Right cardiac atrium (tissue), 5 donors: ENCODE results near the gene HEBP1. TPM values are rescaled to one million over a fixed set of nuclear protein-coding genes. Genes with fewer than 3 reads are reported as not detected.
A peak's percentile ranks its signal among the peaks of the same experiment; 100 is the strongest.

ENCODE experiments used
- ATAC-seq, 2 donors: fragments of 200-7000 bp; cut with Tn5 transposase; one replicate each; pipeline versions ENCODE4 v1.8.0 to v1.9.1; 2020; ENCODE audit warnings: moderate library complexity in 2 of 2, mild to moderate bottlenecking in 1 of 2
- DNase-seq, 3 donors: peaks; one replicate each; pipeline ENCODE4 v3.0.0-alpha.2; 2020
- H3K27ac ChIP-seq: one replicate; pipeline ENCODE4 v1.5.1; 2013; ENCODE audit warnings: mild to moderate bottlenecking, low read length, control low read depth, moderate library complexity
- H3K27me3 ChIP-seq: one replicate; pipeline ENCODE4 v1.6.1; 2013; ENCODE audit not compliant: control insufficient read depth, insufficient read depth
- H3K4me1 ChIP-seq: one replicate; pipeline ENCODE4 v1.6.1; 2013; ENCODE audit warnings: low read length; ENCODE audit not compliant: control insufficient read depth, insufficient read depth
- H3K4me3 ChIP-seq: one replicate; pipeline ENCODE4 v1.5.1; 2013; ENCODE audit warnings: low read length, control low read depth
- H3K9me3 ChIP-seq: one replicate; pipeline ENCODE4 v1.6.1; 2013; ENCODE audit warnings: low read length; ENCODE audit not compliant: control insufficient read depth
- WGBS: extraction: QIAGEN DNeasy Blood & Tissue Kit; methylation state at CpG from one replicate; pipeline ENCODE4 v1.1.7; 2013; 5-methylcytosine and 5-hydroxymethylcytosine counted together
- intact Hi-C, 4 donors: fragments of 100-400 bp; cut with DNase I; formaldehyde crosslinking; loops; one replicate each; pipeline versions ENCODE4 v1.11.0 to v1.14.0; 2022 to 2023
- long read RNA-seq, 4 donors: library from polyadenylated mRNA; unstranded; transcript quantifications; one replicate each; pipeline ENCODE4 v2.0.0, GENCODE V29; 2020 to 2021
- polyA plus RNA-seq: library from polyadenylated mRNA; stranded (reverse); fragments of 200-250 nt; gene quantifications from one replicate; pipeline ENCODE4 v1.2.3, GENCODE V29; 2013
- total RNA-seq, 4 donors: library from RNA; stranded (reverse); fragmentation: NEBNext Ultra II Directional; extraction: Animal tissue kit (Norgen Biotek cat#: 25700); gene quantifications; one replicate each; pipeline ENCODE4 v1.2.1, GENCODE V29; 2021
- donor health status: healthy with polysubstance abuse.
- donor health status: DM: no; HTN: yes; CAD: no.
- donor health status: DM: no; HTN: no; CAD: no.
- donor health status: DM: no; HTN: yes; CAD: no; lungs with severe emphysema.
- donor health status: DM: yes; HTN: yes; CAD: no.

HEBP1 gene
- total RNA-seq = 10 to 100 TPM; 54.4 to 81.0 (median 70.2) TPM
- polyA plus RNA-seq = 65.7 TPM
- long read RNA-seq, donor 1, transcript HEBP1-201 (4 exons, 1,173 nt) = major isoform, 70 of 81 reads
- long read RNA-seq, donor 1, partial matches to known transcripts = 5 of 81 reads
- long read RNA-seq, donor 1, other reads (novel, unspliced or antisense) = 4 of 81 reads
- long read RNA-seq, donor 2, transcript HEBP1-201 (4 exons, 1,173 nt) = major isoform, 52 of 54 reads
- long read RNA-seq, donor 2, partial matches to known transcripts = 0 of 54 reads
- long read RNA-seq, donor 2, other reads (novel, unspliced or antisense) = 0 of 54 reads
- long read RNA-seq, donor 3, transcript HEBP1-201 (4 exons, 1,173 nt) = major isoform, 82 of 93 reads
- long read RNA-seq, donor 3, partial matches to known transcripts = 1 of 93 reads
- long read RNA-seq, donor 3, other reads (novel, unspliced or antisense) = 5 of 93 reads
- long read RNA-seq, donor 4, transcript HEBP1-201 (4 exons, 1,173 nt) = major isoform, 46 of 50 reads
- long read RNA-seq, donor 4, partial matches to known transcripts = 0 of 50 reads
- long read RNA-seq, donor 4, other reads (novel, unspliced or antisense) = 2 of 50 reads

- WGBS = under 1% methylated on average over 69 of the region's 69 CpGs
- DNase-seq (peak; percentile 95 to 99 (median 98)), ATAC-seq (peak; percentile 95 to 97)
- intact Hi-C loops = loop anchor here in 2 of 4 donors (10.0 kb wide), 2 partner anchors 205 to 215 kb away; no protein-coding TSS in a partner anchor
- Histone ChIP-seq H3K4me3 (peak within 1 kb of the TSS; percentile 79), H3K4me1 (peaks cover 18% of the 10 kb centered on the region), H3K9me3 (no peaks in the 10 kb centered on the region), H3K27ac (peak within 1 kb of the TSS; percentile 83), H3K27me3 (no peaks in the 10 kb centered on the region)
Measured at GRCh38 chr12:12999959-13000615, at the start of gene HEBP1. Gene HEBP1, minus strand, starts transcription at chr12:13000265. Its CDS starts 151 bp downstream, at chr12:13000114.

DNA sequence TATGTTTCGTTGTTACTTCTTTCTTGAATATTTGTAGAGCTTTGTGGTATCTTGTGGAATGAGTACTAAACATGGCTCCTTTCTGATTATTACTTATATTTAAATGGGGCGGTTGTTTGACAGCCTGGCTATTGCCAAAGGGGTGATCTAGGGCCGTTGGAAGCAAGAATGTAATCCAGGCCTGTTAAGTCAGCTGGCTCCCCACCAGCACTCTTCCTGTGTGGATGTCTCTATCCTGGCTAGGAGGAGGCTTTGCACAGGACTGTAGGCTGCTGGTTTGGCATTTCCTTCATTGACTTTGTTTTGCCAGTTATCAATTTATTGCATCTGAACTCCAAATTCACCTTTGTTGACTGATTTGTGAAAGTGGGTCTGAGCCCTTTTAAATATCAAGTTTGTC is 49.8 kb upstream of the HEBP1 start:
- peak in 1 of 3 donors; percentile 68 for DNase-seq
- ATAC-seq = peak; percentile 29 to 68
- intact Hi-C loops = no loop called here
- H3K27ac ChIP-seq = no peak overlapping the region
- no peaks in the 10 kb centered on the region for H3K4me1 ChIP-seq
- WGBS = 53% methylated on average over 3 of the region's 3 CpGs
- H3K27me3 ChIP-seq = no peaks in the 10 kb centered on the region
- H3K9me3 ChIP-seq = no peaks in the 10 kb centered on the region
- H3K4me3 ChIP-seq = no peak overlapping the region

DNA sequence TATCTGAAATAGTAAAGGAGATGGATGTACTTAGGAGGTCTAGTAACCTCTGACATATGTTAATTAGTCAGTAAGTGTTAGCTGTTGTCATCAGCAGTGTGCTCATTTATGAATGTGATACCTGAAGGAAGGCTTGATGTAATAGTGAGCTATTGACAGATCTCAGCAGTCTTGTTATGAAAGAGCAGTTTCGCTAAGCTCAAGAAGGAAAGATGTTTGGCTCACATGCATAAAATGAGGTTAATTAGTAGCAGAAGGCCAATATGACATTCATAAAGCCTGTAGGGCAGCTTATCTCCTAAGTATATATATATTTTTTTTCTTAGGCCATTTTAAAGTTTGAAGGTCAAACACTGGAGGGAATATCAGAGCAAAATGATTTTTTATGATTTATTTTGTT is 46.9 kb upstream of the HEBP1 start:
- no peaks in the 10 kb centered on the region for H3K4me1 ChIP-seq
- intact Hi-C loops = no loop called here
- no peak for ATAC-seq
- 94% methylated on average over 1 of the region's 1 CpG for WGBS
- H3K4me3 ChIP-seq = no peak overlapping the region
- no peak for DNase-seq
- no peaks in the 10 kb centered on the region for H3K9me3 ChIP-seq
- H3K27ac ChIP-seq = no peak overlapping the region
- no peaks in the 10 kb centered on the region for H3K27me3 ChIP-seq

DNA sequence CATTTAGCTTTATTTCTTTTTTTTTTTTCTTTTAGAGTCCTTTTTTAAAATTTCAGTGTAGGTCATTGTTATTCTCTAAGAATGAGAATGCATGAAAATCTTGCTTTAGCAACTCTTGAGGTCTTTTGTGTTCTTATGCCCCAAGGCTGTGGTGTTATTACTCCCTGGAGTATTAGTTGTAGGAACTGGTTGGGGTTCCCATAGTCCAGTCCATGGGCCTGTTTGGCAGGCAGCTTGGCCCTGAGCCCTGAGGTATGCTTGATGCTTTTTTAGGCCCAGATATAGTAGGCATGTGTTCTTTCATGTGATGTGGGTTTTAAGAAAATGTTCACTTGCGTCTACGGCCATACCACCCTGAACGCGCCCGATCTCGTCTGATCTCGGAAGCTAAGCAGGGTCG is 45.8 kb upstream of the HEBP1 start:
- H3K27me3 ChIP-seq = no peaks in the 10 kb centered on the region
- H3K27ac ChIP-seq = no peak overlapping the region
- WGBS = 95% methylated on average over 8 of the region's 8 CpGs
- H3K4me1 ChIP-seq = no peaks in the 10 kb centered on the region
- H3K9me3 ChIP-seq = no peaks in the 10 kb centered on the region
- ATAC-seq = no peak
- no peak overlapping the region for H3K4me3 ChIP-seq
- DNase-seq = no peak
- intact Hi-C loops = no loop called here

DNA sequence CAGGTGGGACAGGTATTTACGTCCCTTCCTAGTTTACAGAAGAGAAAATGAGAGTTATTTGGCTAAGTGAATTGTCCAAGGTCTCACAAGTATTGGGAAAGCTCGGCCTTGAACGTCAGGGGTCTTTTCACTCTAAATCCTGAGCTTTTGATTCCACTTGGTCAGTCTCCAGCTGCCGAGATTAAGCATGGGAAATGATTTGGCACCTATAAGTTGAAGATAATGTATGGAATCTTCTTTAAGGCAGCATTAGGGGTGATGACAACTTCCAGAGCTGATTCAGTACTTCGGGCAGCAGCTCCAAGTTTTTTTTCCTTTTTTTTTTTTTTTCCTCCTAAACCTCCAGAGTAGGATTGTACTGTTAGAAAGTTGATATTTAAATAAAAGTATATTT is 44.8 kb upstream of the HEBP1 start:
- H3K27ac ChIP-seq = no peak overlapping the region
- intact Hi-C loops = no loop called here
- no peak for DNase-seq

GRCh38 chr12:13044002-13044905 is 44.2 kb upstream of the HEBP1 start, which contains the start of gene FAM234B:
Gene FAM234B, plus strand, starts transcription at chr12:13044381. Its CDS starts 23 bp downstream, at chr12:13044404.
- no peaks in the 10 kb centered on the region for H3K4me1 ChIP-seq
- H3K9me3 ChIP-seq = no peaks in the 10 kb centered on the region
- intact Hi-C loops = no loop called here
- WGBS = 2% methylated on average over 74 of the region's 74 CpGs
- DNase-seq (peak; percentile 88 to 95 (median 94)), ATAC-seq (peak; percentile 97 to 99)
- H3K27ac ChIP-seq = no peak within 1 kb of the TSS
- no peaks in the 10 kb centered on the region for H3K27me3 ChIP-seq
- H3K4me3 ChIP-seq = peak within 1 kb of the TSS; percentile 71

More for the DNA sequence above, 44.8 kb upstream of the HEBP1 start:
- H3K9me3 ChIP-seq = no peaks in the 10 kb centered on the region
- H3K27me3 ChIP-seq = no peaks in the 10 kb centered on the region
- H3K4me3 ChIP-seq = peak overlapping the region; percentile 71
- 4% methylated on average over 5 of the region's 5 CpGs for WGBS
- ATAC-seq = no peak
- no peaks in the 10 kb centered on the region for H3K4me1 ChIP-seq

- WGBS = 77% methylated on average over 4 of the region's 4 CpGs
- intact Hi-C loops = no loop called here
- no peak for DNase-seq
- Histone ChIP-seq H3K27ac (no peak overlapping the region), H3K27me3 (no peaks in the 10 kb centered on the region), H3K4me1 (no peaks in the 10 kb centered on the region), H3K9me3 (no peaks in the 10 kb centered on the region), H3K4me3 (no peak overlapping the region)
- ATAC-seq = no peak
Measured at GRCh38 chr12:13042666-13043230, 42.7 kb upstream of the HEBP1 start.

DNA sequence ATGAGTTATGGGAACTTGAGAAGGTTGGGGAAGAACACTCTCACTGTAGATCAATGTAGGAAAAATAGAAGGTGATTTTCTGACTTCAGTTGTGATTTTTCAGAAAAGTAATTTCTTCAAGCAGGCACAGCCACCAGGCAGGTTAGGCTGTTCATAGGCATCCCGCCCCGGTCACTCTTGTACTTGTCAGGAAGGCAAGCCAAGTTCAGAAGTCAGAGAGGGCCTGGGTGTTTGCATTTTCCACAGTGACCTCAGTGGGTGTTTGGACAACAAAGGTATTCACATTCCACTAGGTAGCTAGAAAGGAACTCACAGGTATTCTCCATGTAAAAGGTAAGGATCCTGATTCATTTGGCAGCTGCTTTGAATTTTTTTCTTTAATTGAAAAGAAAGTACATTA is 41.2 kb upstream of the HEBP1 start:
- ATAC-seq (no peak), DNase-seq (no peak)
- Histone ChIP-seq H3K27ac (no peak overlapping the region), H3K4me1 (no peaks in the 10 kb centered on the region), H3K9me3 (no peaks in the 10 kb centered on the region), H3K27me3 (no peaks in the 10 kb centered on the region), H3K4me3 (no peak overlapping the region)
- WGBS = 98% methylated on average over 2 of the region's 2 CpGs
- intact Hi-C loops = no loop called here

DNA sequence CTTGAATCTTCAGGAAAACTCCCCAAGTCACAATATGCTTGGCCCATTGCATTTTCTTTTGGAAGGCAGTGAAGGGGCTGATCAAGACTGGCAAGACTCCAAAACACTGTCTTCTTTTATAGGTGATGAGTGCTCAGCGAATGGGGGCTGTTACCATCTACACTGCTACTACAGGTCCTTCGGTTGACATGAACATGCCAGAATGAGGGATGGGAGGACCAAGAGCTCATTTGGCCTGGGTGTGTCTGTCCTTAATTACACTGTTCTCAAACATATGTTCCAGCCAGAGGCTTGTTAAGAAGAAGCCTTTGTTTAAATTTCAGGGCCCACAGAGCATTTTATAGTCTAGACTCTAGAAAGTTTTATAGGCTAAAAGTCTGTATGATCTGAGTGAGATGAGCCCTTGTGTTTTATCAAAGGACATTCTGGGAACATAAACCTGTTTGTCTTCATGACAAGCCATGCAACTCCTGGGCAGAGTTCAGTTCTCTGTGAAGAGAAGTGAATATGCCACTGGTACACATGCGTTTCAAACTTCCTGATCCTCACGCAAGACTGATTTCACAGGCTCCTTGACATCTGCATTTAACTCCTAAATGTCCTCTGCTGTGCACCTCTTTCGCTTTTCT is 39.4 kb upstream of the HEBP1 start:
- ATAC-seq = no peak
- Histone ChIP-seq H3K27me3 (no peaks in the 10 kb centered on the region), H3K4me3 (no peak overlapping the region), H3K9me3 (no peaks in the 10 kb centered on the region), H3K4me1 (no peaks in the 10 kb centered on the region), H3K27ac (no peak overlapping the region)
- intact Hi-C loops = no loop called here
- DNase-seq = no peak
- 49% methylated on average over 5 of the region's 5 CpGs for WGBS
